CD14-positive monocyte (primary cell): Measurements from ENCODE around the gene KHDC4. TPM values are rescaled to one million over a fixed set of nuclear protein-coding genes. Genes with fewer than 3 reads are reported as not detected.

Source experiments
- DNase-seq, 3 donors: peaks; one replicate each; pipeline ENCODE4 v3.0.0-alpha.2; 2011 to 2022
- H2AFZ ChIP-seq: 2 replicates; pipeline ENCODE4 v1.6.0; 2012; ENCODE audit warnings: mild to moderate bottlenecking, low read depth, low read length, inconsistent platforms; ENCODE audit not compliant: insufficient read depth, poor library complexity, severe bottlenecking
- H3K27ac ChIP-seq, 2 donors: 1 replicate in 1 of 2; 2 replicates in 1 of 2; pipeline ENCODE4 v1.5.1; 2012 to 2013; ENCODE audit warnings: low read length in 2 of 2, control low read depth in 1 of 2, inconsistent platforms in 1 of 2, low read depth in 1 of 2, mild to moderate bottlenecking in 1 of 2
- H3K27me3 ChIP-seq, 2 donors: one replicate each; pipeline versions ENCODE4 v1.6.0 to v1.6.1; 2011 to 2013; ENCODE audit warnings: low read length in 2 of 2; ENCODE audit not compliant: control insufficient read depth in 2 of 2, insufficient read depth in 2 of 2
- H3K36me3 ChIP-seq, 2 donors: replicated peaks in 1 of 2; 1 replicate in 1 of 2; 2 replicates in 1 of 2; pipeline versions ENCODE4 v1.5.1 to v1.6.1; 2012 to 2013; ENCODE audit warnings: low read length in 2 of 2, control low read depth in 1 of 2, inconsistent platforms in 1 of 2, mild to moderate bottlenecking in 1 of 2; ENCODE audit not compliant: insufficient read depth in 2 of 2, control insufficient read depth in 1 of 2
- H3K4me1 ChIP-seq, 2 donors: 1 replicate in 1 of 2; 2 replicates in 1 of 2; pipeline versions ENCODE4 v1.5.1 to v1.6.1; 2012 to 2013; ENCODE audit warnings: low read length in 2 of 2, control low read depth in 1 of 2, inconsistent platforms in 1 of 2, mild to moderate bottlenecking in 1 of 2, moderate library complexity in 1 of 2; ENCODE audit not compliant: insufficient read depth in 2 of 2, control insufficient read depth in 1 of 2
- H3K4me2 ChIP-seq: replicated peaks from 2 replicates; pipeline ENCODE3; 2012; ENCODE audit warnings: low read length, moderate library complexity, mild to moderate bottlenecking; ENCODE audit not compliant: poor library complexity, severe bottlenecking; ENCODE audit errors: extremely low read depth
- H3K4me3 ChIP-seq, 3 experiments: fragments of 200-600 bp in 1 of 3; sonication (generic) in 1 of 3; replicated peaks in 1 of 3; 1 replicate in 2 of 3; 2 replicates in 1 of 3; pipeline ENCODE4 v1.5.1; 2011 to 2013; ENCODE audit warnings: low read length in 3 of 3, mild to moderate bottlenecking in 3 of 3, control low read depth in 2 of 3, low read depth in 2 of 3, inconsistent platforms in 1 of 3, moderate library complexity in 1 of 3
- H3K79me2 ChIP-seq: 2 replicates; pipeline ENCODE4 v1.6.0; 2012; ENCODE audit warnings: mild to moderate bottlenecking, control low read depth, inconsistent platforms, low read length, moderate library complexity; ENCODE audit not compliant: insufficient read depth
- H3K9ac ChIP-seq: 2 replicates; pipeline ENCODE4 v1.6.0; 2017; ENCODE audit warnings: low read length, mild to moderate bottlenecking; ENCODE audit not compliant: insufficient read depth, poor library complexity, severe bottlenecking
- H3K9me3 ChIP-seq, 2 donors: replicated peaks in 1 of 2; 1 replicate in 1 of 2; 2 replicates in 1 of 2; pipeline versions ENCODE4 v1.5.1 to v1.6.1; 2012 to 2013; ENCODE audit warnings: low read length in 2 of 2, control low read depth in 1 of 2; ENCODE audit not compliant: control insufficient read depth in 1 of 2, insufficient read depth in 1 of 2
- H4K20me1 ChIP-seq: 2 replicates; pipeline ENCODE4 v1.6.0; 2012; ENCODE audit warnings: mild to moderate bottlenecking, low read length, control low read depth, moderate library complexity; ENCODE audit not compliant: insufficient read depth
- H3K27ac Mint-ChIP-seq, 7 donors: one replicate each; pipeline ENCODE4 v1.8.0; 2020; ENCODE audit warnings: mild to moderate bottlenecking in 7 of 7, mixed read lengths in 7 of 7, moderate library complexity in 6 of 7, inconsistent platforms in 2 of 7
- H3K27me3 Mint-ChIP-seq, 3 donors: one replicate each; pipeline ENCODE4 v1.8.0; 2021 to 2022; ENCODE audit warnings: low read depth in 3 of 3, mild to moderate bottlenecking in 3 of 3, mixed read lengths in 3 of 3, moderate library complexity in 3 of 3, inconsistent platforms in 1 of 3
- H3K36me3 Mint-ChIP-seq, 2 donors: one replicate each; pipeline ENCODE4 v1.8.0; 2020; ENCODE audit warnings: mixed read lengths in 2 of 2, inconsistent platforms in 1 of 2, mild to moderate bottlenecking in 1 of 2
- H3K4me1 Mint-ChIP-seq: one replicate; pipeline ENCODE4 v1.8.0; 2020; ENCODE audit warnings: mild to moderate bottlenecking, mixed read lengths
- H3K4me3 Mint-ChIP-seq, 2 donors: one replicate each; pipeline ENCODE4 v1.8.0; 2020; ENCODE audit warnings: mild to moderate bottlenecking in 2 of 2, mixed read lengths in 2 of 2, moderate library complexity in 1 of 2
- H3K9me3 Mint-ChIP-seq, 7 donors: one replicate each; pipeline ENCODE4 v1.8.0; 2020 to 2022; ENCODE audit warnings: mixed read lengths in 7 of 7, mild to moderate bottlenecking in 6 of 7, moderate library complexity in 6 of 7, inconsistent platforms in 2 of 7
- WGBS: methylation state at CpG from one replicate; pipeline ENCODE4 v1.1.5; 2013; ENCODE audit warnings: missing lambda C conversion rate; ENCODE audit not compliant: insufficient coverage; 5-methylcytosine and 5-hydroxymethylcytosine counted together
- intact Hi-C, 2 donors: fragments of 100-400 bp; cut with micrococcal nuclease; formaldehyde crosslinking; loops; one replicate each; pipeline versions ENCODE4 v1.15.0 to v1.15.1; 2023
- polyA plus RNA-seq, 3 donors: library from polyadenylated mRNA; depleted of rRNA in 1 of 3; unstranded in 2 of 3; stranded (reverse) in 1 of 3; fragments of 300-500 nt in 2 of 3; fragments of >200 nt in 1 of 3; fragmentation: Illumina TruSeq in 2 of 3; gene quantifications; 1 replicate in 2 of 3; 2 replicates in 1 of 3; pipeline ENCODE4 v1.2.3, GENCODE V29; 2012 to 2021
- TF ChIP-seq, protein P1 (sequence below): fragments of 200-600 bp; IDR thresholded peaks from one replicate; pipeline ENCODE4 v1.8.0; 2022; ENCODE audit warnings: antibody characterized with exemption, mild to moderate bottlenecking

Gene KHDC4
- polyA plus RNA-seq, 3 donors = 3.4 to 22.0 (median 3.5) TPM

DNA sequence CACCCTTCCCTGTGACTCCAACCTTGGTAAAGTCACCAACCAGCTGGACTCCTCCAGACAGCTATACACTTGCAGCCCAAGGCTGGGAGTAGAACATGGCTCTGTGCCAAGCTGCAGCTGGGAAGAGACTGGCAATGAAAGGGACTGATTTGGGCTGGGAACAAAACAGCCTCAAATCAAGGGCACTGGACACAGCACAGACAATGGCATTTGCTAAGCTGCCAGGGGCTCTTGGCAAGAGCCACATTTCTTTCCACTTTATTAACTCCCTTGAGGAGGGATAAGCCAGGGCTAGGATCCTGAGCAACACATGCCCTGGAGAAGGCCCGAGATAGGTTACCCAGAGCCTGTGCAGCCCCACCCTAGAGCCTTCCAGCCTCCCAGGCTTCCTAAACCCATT is 62.8 kb downstream of the KHDC4 start:
- H3K9ac ChIP-seq = no peak overlapping the region
- H3K27ac Mint-ChIP-seq = no peak overlapping the region
- TF ChIP-seq, protein P1, sequence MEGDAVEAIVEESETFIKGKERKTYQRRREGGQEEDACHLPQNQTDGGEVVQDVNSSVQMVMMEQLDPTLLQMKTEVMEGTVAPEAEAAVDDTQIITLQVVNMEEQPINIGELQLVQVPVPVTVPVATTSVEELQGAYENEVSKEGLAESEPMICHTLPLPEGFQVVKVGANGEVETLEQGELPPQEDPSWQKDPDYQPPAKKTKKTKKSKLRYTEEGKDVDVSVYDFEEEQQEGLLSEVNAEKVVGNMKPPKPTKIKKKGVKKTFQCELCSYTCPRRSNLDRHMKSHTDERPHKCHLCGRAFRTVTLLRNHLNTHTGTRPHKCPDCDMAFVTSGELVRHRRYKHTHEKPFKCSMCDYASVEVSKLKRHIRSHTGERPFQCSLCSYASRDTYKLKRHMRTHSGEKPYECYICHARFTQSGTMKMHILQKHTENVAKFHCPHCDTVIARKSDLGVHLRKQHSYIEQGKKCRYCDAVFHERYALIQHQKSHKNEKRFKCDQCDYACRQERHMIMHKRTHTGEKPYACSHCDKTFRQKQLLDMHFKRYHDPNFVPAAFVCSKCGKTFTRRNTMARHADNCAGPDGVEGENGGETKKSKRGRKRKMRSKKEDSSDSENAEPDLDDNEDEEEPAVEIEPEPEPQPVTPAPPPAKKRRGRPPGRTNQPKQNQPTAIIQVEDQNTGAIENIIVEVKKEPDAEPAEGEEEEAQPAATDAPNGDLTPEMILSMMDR = no peak
- DNase-seq = no peak
- H3K27ac ChIP-seq = no peak overlapping the region
- peaks cover 19 to 31% of the 10 kb centered on the region in 2 donors for H3K36me3 Mint-ChIP-seq
- H3K79me2 ChIP-seq = no peaks in the 10 kb centered on the region
- H3K4me1 Mint-ChIP-seq = no peaks in the 10 kb centered on the region
- no peak overlapping the region for H3K4me2 ChIP-seq
- intact Hi-C loops = no loop called here
- no peak overlapping the region for H3K4me3 ChIP-seq
- 83% methylated on average over 1 of the region's 1 CpG for WGBS
- no peak overlapping the region for H2AFZ ChIP-seq
- peaks cover 0 to 14% of the 10 kb centered on the region in 2 donors for H3K36me3 ChIP-seq
- H3K4me1 ChIP-seq = no peaks in the 10 kb centered on the region
- H3K9me3 Mint-ChIP-seq = no peaks in the 10 kb centered on the region
- H3K27me3 Mint-ChIP-seq = peaks cover 0 to 2% (median 1%) of the 10 kb centered on the region in 3 donors
- no peak overlapping the region for H3K4me3 Mint-ChIP-seq
- H3K27me3 ChIP-seq = no peaks in the 10 kb centered on the region
- no peaks in the 10 kb centered on the region for H3K9me3 ChIP-seq
- no peaks in the 10 kb centered on the region for H4K20me1 ChIP-seq

- Mint-ChIP-seq H3K4me1 (no peaks in the 10 kb centered on the region), H3K36me3 (peaks cover 16 to 27% of the 10 kb centered on the region in 2 donors), H3K4me3 (no peak overlapping the region), H3K27ac (no peak overlapping the region), H3K9me3 (no peaks in the 10 kb centered on the region), H3K27me3 (no peaks in the 10 kb centered on the region)
- peaks cover 0 to 14% of the 10 kb centered on the region in 2 donors for H3K36me3 ChIP-seq
- H2AFZ ChIP-seq = no peak overlapping the region
- TF ChIP-seq, protein P1 = no peak
- no peaks in the 10 kb centered on the region for H3K9me3 ChIP-seq
- no peak overlapping the region for H3K4me2 ChIP-seq
- no peaks in the 10 kb centered on the region for H3K4me1 ChIP-seq
- no peak for DNase-seq
- no peaks in the 10 kb centered on the region for H4K20me1 ChIP-seq
- H3K79me2 ChIP-seq = no peaks in the 10 kb centered on the region
- H3K9ac ChIP-seq = no peak overlapping the region
- no peaks in the 10 kb centered on the region for H3K27me3 ChIP-seq
- intact Hi-C loops = no loop called here
- no peak overlapping the region for H3K4me3 ChIP-seq
- no peak overlapping the region for H3K27ac ChIP-seq
- 97% methylated on average over 4 of the region's 8 CpGs for WGBS
Measured at GRCh38 chr1:155867766-155868165, 66.4 kb downstream of the KHDC4 start.
